HG03108 (cell line): ENCODE data around the gene CIDEB.
"Not testable (repeated sequence)": the region's sequence is repeated elsewhere in the genome, so short reads cannot be mapped to it uniquely, and the experiment has no call there.

ENCODE experiments used
- ATAC-seq: cut with Tn5 transposase; IDR thresholded peaks from one replicate; pipeline ENCODE4 v1.9.1; 2021; ENCODE audit warnings: moderate library complexity; ENCODE audit not compliant: unreplicated experiment

Gene CIDEB

GRCh38 chr14:24332268-24332993 lies 24.7 kb upstream of the CIDEB start:
- ATAC-seq = peak; percentile 64

GRCh38 chr14:24331731-24332267 lies 24.0 kb upstream of the CIDEB start:
- no peak for ATAC-seq

DNA sequence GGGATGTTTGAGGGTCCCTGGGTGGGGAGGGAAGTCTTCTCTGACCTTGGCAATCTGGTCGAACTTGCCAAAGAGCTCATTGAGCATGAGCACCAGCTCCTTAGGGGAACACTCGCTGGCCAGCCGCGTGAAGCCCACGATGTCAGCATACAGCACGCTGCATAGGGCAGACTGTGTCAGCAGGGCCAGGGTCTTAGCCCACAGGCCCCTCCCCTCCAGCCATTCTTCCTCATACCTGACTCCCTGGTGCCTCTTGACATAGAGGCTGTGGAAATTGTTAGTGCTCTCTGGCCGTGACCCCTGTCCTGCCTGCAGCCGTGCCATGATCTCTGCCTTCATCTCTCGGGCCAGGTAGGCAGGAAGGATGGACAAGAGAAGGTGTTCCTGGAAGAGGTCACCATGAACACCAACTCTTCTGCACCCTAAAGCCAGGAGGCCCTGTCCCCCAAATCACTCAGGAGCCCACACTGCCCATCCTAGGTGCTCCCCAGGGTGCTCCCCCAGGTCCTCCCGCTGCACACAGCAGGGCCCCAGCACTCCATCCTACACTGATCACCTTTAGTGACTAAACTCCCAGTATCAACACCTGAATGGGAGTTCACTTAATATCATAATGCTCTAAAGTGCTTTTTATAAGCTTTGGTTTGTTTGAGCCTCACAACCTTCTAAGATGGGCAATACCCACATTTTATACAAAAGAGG lies 23.3 kb upstream of the CIDEB start:
- ATAC-seq = no peak

GRCh38 chr14:24329736-24330135 lies 22.0 kb upstream of the CIDEB start:
- ATAC-seq = no peak

- no peak for ATAC-seq
Measured at GRCh38 chr14:24329073-24329663, 21.4 kb upstream of the CIDEB start.

- not testable (repeated sequence) for ATAC-seq
Measured at GRCh38 chr14:24327914-24328313, 20.1 kb upstream of the CIDEB start.

- no peak for ATAC-seq
Measured at GRCh38 chr14:24327303-24327702, 19.5 kb upstream of the CIDEB start.

DNA sequence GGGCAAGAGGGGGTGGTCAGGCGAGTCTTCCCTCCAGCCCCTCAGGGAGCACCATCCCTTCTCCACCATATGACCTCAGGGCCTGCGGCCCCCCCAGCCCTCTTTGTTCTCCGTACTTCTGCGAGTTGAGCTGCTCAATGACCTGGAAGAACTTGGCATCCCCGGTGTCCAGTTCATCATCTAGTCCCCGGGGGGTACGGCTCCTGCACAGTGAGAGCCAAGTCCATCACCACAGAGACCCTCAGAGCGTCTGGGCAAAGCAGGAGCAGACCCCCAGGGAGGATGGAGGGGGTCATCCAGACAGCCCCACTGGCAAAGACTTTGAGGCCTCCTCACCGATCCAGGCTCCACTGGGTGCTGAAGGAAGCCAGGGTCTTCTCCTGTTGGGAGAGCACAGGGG lies 18.2 kb upstream of the CIDEB start:
- no peak for ATAC-seq

DNA sequence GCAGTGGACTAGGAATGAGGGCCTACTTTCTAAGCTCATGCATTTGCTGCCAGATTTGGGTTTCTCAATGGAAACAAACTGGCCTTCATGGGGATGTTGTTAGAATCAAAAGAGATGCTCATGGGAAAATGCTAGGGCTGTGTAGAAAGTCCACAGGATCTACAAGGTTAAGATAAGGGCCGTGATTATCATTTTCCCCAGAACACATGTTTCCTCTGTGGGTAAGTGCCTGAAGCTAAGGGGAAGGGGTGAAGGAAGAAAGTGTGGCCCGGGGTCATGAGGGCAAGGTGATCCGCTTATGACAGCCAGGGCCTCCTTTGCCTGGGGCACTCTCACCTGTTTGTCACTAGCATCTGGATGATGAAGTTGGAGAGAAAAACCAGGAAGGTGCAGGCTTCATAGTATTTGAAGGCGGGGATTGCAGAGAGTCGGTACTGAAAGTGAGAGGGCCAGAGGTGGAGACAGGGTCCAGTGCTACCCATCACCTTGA lies 17.3 kb upstream of the CIDEB start:
- ATAC-seq = no peak

DNA sequence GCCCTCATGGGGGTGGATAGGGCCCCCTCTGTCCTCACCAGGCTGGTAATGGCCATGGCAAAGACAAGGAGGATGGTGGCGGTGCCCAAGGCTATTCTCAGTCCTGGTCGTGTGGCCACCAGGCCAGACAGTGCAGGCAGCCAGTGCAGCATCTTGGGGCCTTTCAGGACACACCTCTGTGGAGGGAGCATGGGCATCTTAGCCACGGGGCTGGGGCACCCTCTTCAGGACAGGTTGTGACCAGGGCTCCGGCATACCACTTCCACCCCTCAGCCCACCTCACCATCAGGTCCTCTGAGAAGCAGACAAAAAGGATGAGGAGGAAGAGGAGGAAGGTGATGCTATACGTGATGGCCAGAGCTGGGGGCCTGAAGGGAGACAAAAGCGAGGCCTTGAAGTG lies 16.2 kb upstream of the CIDEB start:
- no peak for ATAC-seq

GRCh38 chr14:24323341-24323740 lies 15.6 kb upstream of the CIDEB start:
- no peak for ATAC-seq

DNA sequence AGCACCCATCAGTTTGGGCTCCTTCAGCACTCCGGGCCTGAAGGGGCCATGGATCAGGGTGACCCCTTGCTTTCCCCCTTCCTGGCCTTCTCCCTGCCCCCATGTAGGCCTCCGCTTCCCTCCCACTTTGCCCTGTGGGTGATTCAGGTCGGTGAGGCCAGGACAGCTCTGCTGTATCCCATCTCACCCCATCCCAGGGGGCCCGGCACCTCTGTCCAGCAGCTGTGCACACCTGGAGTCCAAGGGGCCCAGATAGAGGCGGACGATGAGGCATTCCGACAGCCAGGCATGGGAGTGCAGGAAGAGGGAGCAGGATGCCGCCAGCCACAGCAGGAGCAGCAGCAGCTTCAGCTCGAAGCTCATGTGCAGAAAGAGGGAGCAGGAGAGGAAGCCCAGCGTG lies 14.9 kb upstream of the CIDEB start:
- ATAC-seq = no peak

GRCh38 chr14:24321212-24321975 lies 13.6 kb upstream of the CIDEB start:
- no peak for ATAC-seq

GRCh38 chr14:24317141-24317928 lies 9.6 kb upstream of the CIDEB start:
- ATAC-seq = no peak

- ATAC-seq = no peak
Measured at GRCh38 chr14:24316597-24316950, 8.8 kb upstream of the CIDEB start.

- no peak for ATAC-seq
Measured at GRCh38 chr14:24315807-24316596, 8.2 kb upstream of the CIDEB start.

DNA sequence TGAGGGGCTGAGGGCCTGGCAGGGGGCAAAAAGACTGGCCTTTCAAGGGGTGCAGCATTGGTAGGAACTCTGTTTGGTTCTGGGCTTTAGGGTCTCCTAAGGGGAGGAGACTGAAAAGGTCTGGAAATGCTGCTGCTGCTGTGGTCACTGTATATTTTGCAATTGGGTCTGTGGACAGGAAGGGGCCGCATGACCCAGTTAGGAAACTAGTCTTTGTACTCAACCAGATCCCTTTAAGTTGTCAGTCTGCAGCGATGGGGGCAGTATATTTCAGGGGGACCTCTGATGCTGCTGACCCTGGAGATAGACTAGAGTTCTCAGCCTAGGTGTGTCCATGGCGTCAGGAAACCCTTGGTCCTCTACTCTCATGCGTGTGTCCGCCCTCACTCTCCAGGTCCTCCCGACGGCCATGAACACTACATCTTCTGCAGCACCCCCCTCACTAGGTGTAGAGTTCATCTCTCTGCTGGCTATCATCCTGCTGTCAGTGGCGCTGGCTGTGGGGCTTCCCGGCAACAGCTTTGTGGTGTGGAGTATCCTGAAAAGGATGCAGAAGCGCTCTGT lies 7.5 kb upstream of the CIDEB start:
- ATAC-seq = no peak

GRCh38 chr14:24314377-24315193 lies 6.8 kb upstream of the CIDEB start:
- no peak for ATAC-seq
